K562 (cell line): ENCODE data around the gene GZMM. TPM values are rescaled to one million over a fixed set of nuclear protein-coding genes. Genes with fewer than 3 reads are reported as not detected.

Experiments used
- ATF6 ChIP-seq: sonication (generic); formaldehyde crosslinking; IDR thresholded peaks from 2 replicates; pipeline ENCODE4 v1.4.0; 2020; ENCODE audit warnings: mild to moderate bottlenecking, missing genetic modification reagents
- KLF16 ChIP-seq: IDR thresholded peaks from 2 replicates; pipeline ENCODE4 v1.6.1; 2016; ENCODE audit warnings: antibody characterized with exemption
- MAFG ChIP-seq: fragments of 450-650 bp; conservative IDR thresholded peaks from 2 replicates; pipeline ENCODE4 v1.6.1; 2016; ENCODE audit warnings: missing genetic modification characterization, missing compliant biosample characterization
- NFATC3 ChIP-seq: fragments of 450-650 bp; IDR thresholded peaks from 2 replicates; pipeline ENCODE4 v1.6.1; 2017; ENCODE audit warnings: mild to moderate bottlenecking
- PTTG1 ChIP-seq: fragments of 450-650 bp; IDR thresholded peaks from 2 replicates; pipeline ENCODE4 v1.6.1; 2016; ENCODE audit warnings: low read depth, mild to moderate bottlenecking, missing genetic modification characterization, missing compliant biosample characterization
- SIN3A ChIP-seq, 2 experiments: fragments of 150-350 bp in 1 of 2; IDR thresholded peaks; 2 replicates each; pipeline ENCODE4 v1.6.1; 2011 to 2016; ENCODE audit warnings: borderline replicate concordance in 2 of 2, low read depth in 2 of 2, low read length in 2 of 2, mild to moderate bottlenecking in 2 of 2, moderate library complexity in 2 of 2; ENCODE audit not compliant: control insufficient read depth in 1 of 2
- ZBTB34 ChIP-seq: fragments of 250-450 bp; sonication (Bioruptor Pico); IDR thresholded peaks from 2 replicates; pipeline ENCODE4 v1.8.0; 2021; ENCODE audit warnings: mild to moderate bottlenecking, moderate library complexity
- ZNF407 ChIP-seq: fragments of 450-650 bp; IDR thresholded peaks from 2 replicates; pipeline ENCODE4 v1.6.1; 2016; ENCODE audit warnings: low read depth
- ZNF41 ChIP-seq: fragments of 250-450 bp; sonication (Bioruptor Pico); conservative IDR thresholded peaks from 2 replicates; pipeline ENCODE4 v1.4.0; 2020; ENCODE audit warnings: mild to moderate bottlenecking
- ZNF644 ChIP-seq: fragments of 200-800 bp; sonication (Bioruptor generic); IDR thresholded peaks from 2 replicates; pipeline ENCODE4 v1.6.1; 2016; ENCODE audit warnings: low read depth, missing genetic modification characterization, missing compliant biosample characterization
- polyA plus RNA-seq, 8 experiments: library from polyadenylated mRNA; depleted of rRNA in 4 of 8; stranded (reverse) in 5 of 8; unstranded in 3 of 8; fragments of >200 nt; fragmentation: Nextera tagmentation in 2 of 8; fragmentation: Illumina TruSeq in 1 of 8; extraction: Ambion mirVana in 2 of 8; extraction: Trizol in 1 of 8; gene quantifications; 2 replicates each; pipeline versions ENCODE4 v1.2.1 to v1.2.3, GENCODE V29; 2011 to 2014; ENCODE audit warnings: inconsistent platforms in 1 of 8, missing spikeins in 1 of 8
- total RNA-seq, 7 experiments: library from RNA; depleted of rRNA in 6 of 7; stranded (reverse); fragments of >200 nt in 6 of 7; fragmentation: Illumina TruSeq in 2 of 7; extraction: Trizol in 2 of 7; gene quantifications; 2 replicates each; pipeline versions ENCODE4 v1.2.1 to v1.2.3, GENCODE V29; 2011 to 2021; ENCODE audit warnings: low replicate concordance in 1 of 7

The GZMM gene
- total and polyA plus RNA-seq, 9 of the 15 experiments (the other 6 are each of a cell fraction or from before 2014, with no cell fraction given): 0.08 to 2.6 (median 0.70) TPM; not detected in 2

- TF ChIP-seq ZNF407 (peak; percentile 79), NFATC3 (no peak), MAFG (tag) (no peak), PTTG1 (no peak), ATF6 (CRISPR knock-in tag) (peak; percentile 74; the same call in 1 of the 2 replicates), ZNF41 (CRISPR knock-in tag) (no peak), ZNF644 (tag) (peak; percentile 69; the same call in 1 of the 2 replicates), ZBTB34 (CRISPR knock-in tag) (no peak), SIN3A (IDR thresholded peaks at IDR 0.05; ENCODE audit: borderline replicate concordance in 2 of 2, control insufficient read depth in 1 of 2, low read depth in 2 of 2, low read length in 2 of 2) (peak; percentile 51 to 61; a peak in 2 of 4 replicates), KLF16 (no peak)
Observed at GRCh38 chr19:572140-572742, 28.4 kb downstream of the GZMM start, which contains the start of gene BSG (continued).
